Activated CD4-positive, alpha-beta T cell treated with anti-CD3 and anti-CD28 coated beads for 36 hours (primary cell): Measurements from ENCODE around the gene ENTPD1. TPM values are rescaled to one million over a fixed set of nuclear protein-coding genes. Genes with fewer than 3 reads are reported as not detected.
"Not testable (repeated sequence)": the region's sequence is repeated elsewhere in the genome, so short reads cannot be mapped to it uniquely, and the experiment has no call there.

Experiments used
- ATAC-seq: fragments of 200-7000 bp; cut with Tn5 transposase; one replicate; pipeline ENCODE4 v1.10.0; 2021; ENCODE audit warnings: mild to moderate bottlenecking, moderate library complexity
- CTCF ChIA-PET: fragments of 350-600 bp; sonication (Branson Sonifier 250); formaldehyde crosslinking; loops from one replicate; lab custom pipeline; 2021; ENCODE audit warnings: antibody characterized with exemption; lab: Charles Lee
- POLR2A ChIA-PET: fragments of 350-600 bp; sonication (Branson Sonifier 250); formaldehyde crosslinking; loops from one replicate; lab custom pipeline; 2021; ENCODE audit warnings: antibody characterized with exemption, inconsistent platforms; lab: Charles Lee
- DNase-seq: peaks from one replicate; pipeline ENCODE4 v3.0.0-alpha.2; 2020
- H3K27ac Mint-ChIP-seq: one replicate; pipeline ENCODE4 v1.8.0; 2021; ENCODE audit warnings: mixed read lengths
- H3K27me3 Mint-ChIP-seq: one replicate; pipeline ENCODE4 v1.8.0; 2021; ENCODE audit warnings: mixed read lengths
- H3K36me3 Mint-ChIP-seq: one replicate; pipeline ENCODE4 v1.8.0; 2021; ENCODE audit warnings: low read depth, mixed read lengths
- H3K4me1 Mint-ChIP-seq: one replicate; pipeline ENCODE4 v1.8.0; 2021; ENCODE audit warnings: mixed read lengths
- H3K4me3 Mint-ChIP-seq: one replicate; pipeline ENCODE4 v1.8.0; 2021; ENCODE audit warnings: mild to moderate bottlenecking, moderate library complexity, mixed read lengths
- H3K9me3 Mint-ChIP-seq: one replicate; pipeline ENCODE4 v1.8.0; 2021; ENCODE audit warnings: low read depth, mixed read lengths
- intact Hi-C, 2 experiments: fragments of 100-400 bp; cut with DNase I in 1 of 2; cut with micrococcal nuclease in 1 of 2; formaldehyde crosslinking; loops; one replicate each; pipeline versions ENCODE4 v1.14.2 to v1.15.1; 2022 to 2024; cut with DNase I, micrococcal nuclease
- total RNA-seq, 2 experiments: library from RNA; stranded (reverse); gene quantifications; one replicate each; pipeline ENCODE4 v1.2.3, GENCODE V29; 2021

The ENTPD1 gene
- total RNA-seq, 2 experiments from 2014 or later = 0.37 TPM; not detected in 1

DNA sequence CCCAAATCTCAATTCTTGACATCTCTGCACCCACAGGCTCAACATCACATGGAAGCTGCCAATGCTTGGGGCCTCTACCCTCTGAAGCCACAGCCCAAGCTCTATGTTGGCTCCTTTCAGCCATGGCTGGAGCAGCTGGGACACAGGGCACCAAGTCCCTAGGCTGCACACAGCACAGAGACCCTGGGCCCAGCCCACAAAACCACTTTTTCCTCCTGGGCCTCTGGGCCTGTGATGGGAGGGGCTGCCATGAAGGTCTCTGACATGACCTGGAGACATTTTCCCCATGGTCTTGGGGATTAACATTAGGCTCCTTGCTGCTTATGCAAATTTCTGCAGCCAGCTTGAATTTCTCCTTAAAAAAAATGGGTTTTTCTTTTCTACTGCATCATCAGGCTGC is 118.8 kb downstream of the ENTPD1 start:
- CTCF ChIA-PET = interaction anchor here (0.6 to 1.9 kb wide), 2 partner anchors 9 kb away, joined by 3 to 8 read pairs; no protein-coding TSS in a partner anchor
- H3K9me3 Mint-ChIP-seq, POLR2A ChIA-PET, DNase-seq, H3K4me3 Mint-ChIP-seq, H3K27ac Mint-ChIP-seq, H3K27me3 Mint-ChIP-seq, ATAC-seq, intact Hi-C loops, H3K4me1 Mint-ChIP-seq: not testable (repeated sequence)
- H3K36me3 Mint-ChIP-seq = peaks cover 58% of the 10 kb centered on the region

DNA sequence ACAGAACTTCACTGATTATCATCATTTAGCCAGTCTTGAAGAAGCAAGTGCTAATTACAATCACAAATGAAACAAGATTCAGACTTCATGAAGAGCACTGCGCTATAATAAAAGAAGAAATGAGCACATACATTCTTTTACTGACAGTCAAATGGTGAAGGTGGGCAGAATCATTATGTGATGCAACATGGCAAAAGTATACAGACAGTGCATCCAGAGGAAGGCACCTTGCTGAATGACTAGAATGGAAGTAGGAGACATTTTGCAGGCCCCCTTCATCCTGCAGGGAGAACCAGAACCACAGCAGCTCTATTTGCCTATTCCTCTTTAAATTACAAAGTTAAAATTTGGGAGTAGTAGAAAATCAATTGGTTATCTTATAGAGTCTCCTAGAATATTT is 120.8 kb downstream of the ENTPD1 start:
- DNase-seq (no peak), ATAC-seq (no peak)
- intact Hi-C loops = no loop called here
- no peaks in the 10 kb centered on the region for H3K4me1 Mint-ChIP-seq
- H3K27ac Mint-ChIP-seq = no peak overlapping the region
- H3K36me3 Mint-ChIP-seq = peaks cover 58% of the 10 kb centered on the region
- no peaks in the 10 kb centered on the region for H3K9me3 Mint-ChIP-seq
- H3K27me3 Mint-ChIP-seq = no peaks in the 10 kb centered on the region
- ChIA-PET POLR2A (no interaction called here), CTCF (no interaction called here)
- no peak overlapping the region for H3K4me3 Mint-ChIP-seq

DNA sequence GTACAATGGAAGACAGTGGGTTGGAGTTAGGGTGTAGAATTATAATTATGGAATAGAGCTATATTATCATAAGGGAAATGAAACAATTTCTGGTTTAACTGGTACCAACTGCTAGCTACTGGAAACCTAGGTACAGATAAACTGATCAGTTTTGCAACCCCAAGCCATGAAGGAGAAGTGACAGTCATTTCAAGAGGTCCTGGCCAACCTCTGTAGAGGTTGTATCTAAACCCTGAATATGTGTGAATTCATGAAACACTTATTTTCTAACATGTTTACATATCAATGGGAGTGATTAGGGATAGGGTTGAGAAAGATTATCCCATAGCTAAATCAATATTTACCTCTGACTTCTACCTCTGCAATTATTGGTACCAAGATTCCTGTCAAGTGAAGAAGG is 121.9 kb downstream of the ENTPD1 start:
- Mint-ChIP-seq H3K9me3 (no peaks in the 10 kb centered on the region), H3K27me3 (no peaks in the 10 kb centered on the region), H3K27ac (no peak overlapping the region), H3K36me3 (peaks cover 54% of the 10 kb centered on the region), H3K4me3 (no peak overlapping the region), H3K4me1 (no peaks in the 10 kb centered on the region)
- DNase-seq = no peak
- ChIA-PET CTCF (interaction anchor here (0.8 kb wide), 1 partner anchor 13 kb away, joined by 4 read pairs; no protein-coding TSS in a partner anchor), POLR2A (no interaction called here)
- intact Hi-C loops = no loop called here
- ATAC-seq = no peak

DNA sequence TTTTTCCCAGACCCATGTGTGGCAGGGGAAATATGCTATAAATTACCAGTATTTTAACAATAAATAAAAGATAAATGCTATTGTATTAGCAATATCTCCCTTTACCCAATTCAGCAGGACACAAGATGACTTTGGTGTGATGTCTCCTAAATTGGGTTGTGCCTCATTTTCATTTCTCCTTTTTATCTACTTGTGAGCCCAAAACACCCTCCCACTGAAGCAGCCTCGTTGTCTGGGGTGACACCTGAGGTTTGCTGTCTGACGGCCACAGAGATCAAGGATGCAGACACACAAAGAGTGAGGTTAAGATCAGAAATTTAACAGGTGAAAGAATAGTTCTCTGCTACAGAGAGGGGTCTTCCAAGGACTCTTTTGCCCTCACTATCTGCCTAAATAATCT is 124.7 kb downstream of the ENTPD1 start:
- DNase-seq (no peak), ATAC-seq (no peak)
- H3K27ac Mint-ChIP-seq = no peak overlapping the region
- H3K4me3 Mint-ChIP-seq = no peak overlapping the region
- H3K27me3 Mint-ChIP-seq = no peaks in the 10 kb centered on the region
- no peaks in the 10 kb centered on the region for H3K9me3 Mint-ChIP-seq
- intact Hi-C loops = no loop called here
- ChIA-PET POLR2A (no interaction called here), CTCF (no interaction called here)
- H3K36me3 Mint-ChIP-seq = peaks cover 31% of the 10 kb centered on the region
- no peaks in the 10 kb centered on the region for H3K4me1 Mint-ChIP-seq

DNA sequence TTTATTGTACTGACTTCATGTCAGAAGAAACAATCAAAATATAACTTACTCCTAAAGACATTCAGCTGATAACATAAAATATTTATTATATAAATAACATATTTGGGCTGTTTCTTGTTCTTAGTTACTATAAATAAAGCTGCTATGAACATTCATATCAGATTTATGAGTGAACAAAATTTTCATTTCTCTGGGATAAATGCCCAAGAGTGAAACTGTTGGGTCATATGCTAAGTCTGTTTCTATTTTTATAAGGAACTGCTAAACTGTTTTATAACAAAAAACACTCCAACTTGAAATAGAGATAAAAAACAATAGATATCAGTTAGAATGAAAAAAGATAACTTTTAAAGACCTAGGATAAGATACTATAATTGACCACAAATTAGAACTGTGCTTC is 125.4 kb downstream of the ENTPD1 start:
- peaks cover 28% of the 10 kb centered on the region for H3K36me3 Mint-ChIP-seq
- POLR2A ChIA-PET = no interaction called here
- H3K27me3 Mint-ChIP-seq = no peaks in the 10 kb centered on the region
- H3K4me1 Mint-ChIP-seq = no peaks in the 10 kb centered on the region
- no peaks in the 10 kb centered on the region for H3K9me3 Mint-ChIP-seq
- CTCF ChIA-PET = no interaction called here
- intact Hi-C loops = no loop called here
- H3K4me3 Mint-ChIP-seq = no peak overlapping the region
- ATAC-seq (no peak), DNase-seq (no peak)
- H3K27ac Mint-ChIP-seq = no peak overlapping the region

DNA sequence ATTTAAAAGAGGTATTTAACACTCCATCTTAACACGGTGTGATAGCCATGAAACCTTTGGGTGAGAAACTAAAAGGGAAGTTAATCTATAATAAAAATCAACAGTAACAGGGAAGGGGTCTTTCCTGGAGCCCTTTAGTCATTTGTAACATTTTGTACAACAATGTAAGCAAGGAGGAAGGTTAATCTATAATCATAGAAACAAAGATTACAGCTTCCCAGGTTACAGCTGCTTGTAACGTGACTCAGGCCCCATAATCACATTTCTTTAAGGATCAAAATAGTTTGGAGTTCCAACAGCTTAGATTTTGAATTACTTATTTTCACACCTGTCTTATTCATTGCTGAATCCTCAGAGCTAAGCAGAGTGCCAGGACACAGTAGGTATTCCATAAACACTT is 133.9 kb downstream of the ENTPD1 start:
- Mint-ChIP-seq H3K27me3 (no peaks in the 10 kb centered on the region), H3K27ac (no peak overlapping the region), H3K4me1 (no peaks in the 10 kb centered on the region), H3K9me3 (no peaks in the 10 kb centered on the region), H3K36me3 (peaks cover 35% of the 10 kb centered on the region), H3K4me3 (no peak overlapping the region)
- intact Hi-C loops = no loop called here
- ChIA-PET POLR2A (no interaction called here), CTCF (interaction anchor here (0.6 kb wide), 1 partner anchor 1435 kb away, joined by 4 read pairs; no protein-coding TSS in a partner anchor)
- DNase-seq (no peak), ATAC-seq (no peak)

DNA sequence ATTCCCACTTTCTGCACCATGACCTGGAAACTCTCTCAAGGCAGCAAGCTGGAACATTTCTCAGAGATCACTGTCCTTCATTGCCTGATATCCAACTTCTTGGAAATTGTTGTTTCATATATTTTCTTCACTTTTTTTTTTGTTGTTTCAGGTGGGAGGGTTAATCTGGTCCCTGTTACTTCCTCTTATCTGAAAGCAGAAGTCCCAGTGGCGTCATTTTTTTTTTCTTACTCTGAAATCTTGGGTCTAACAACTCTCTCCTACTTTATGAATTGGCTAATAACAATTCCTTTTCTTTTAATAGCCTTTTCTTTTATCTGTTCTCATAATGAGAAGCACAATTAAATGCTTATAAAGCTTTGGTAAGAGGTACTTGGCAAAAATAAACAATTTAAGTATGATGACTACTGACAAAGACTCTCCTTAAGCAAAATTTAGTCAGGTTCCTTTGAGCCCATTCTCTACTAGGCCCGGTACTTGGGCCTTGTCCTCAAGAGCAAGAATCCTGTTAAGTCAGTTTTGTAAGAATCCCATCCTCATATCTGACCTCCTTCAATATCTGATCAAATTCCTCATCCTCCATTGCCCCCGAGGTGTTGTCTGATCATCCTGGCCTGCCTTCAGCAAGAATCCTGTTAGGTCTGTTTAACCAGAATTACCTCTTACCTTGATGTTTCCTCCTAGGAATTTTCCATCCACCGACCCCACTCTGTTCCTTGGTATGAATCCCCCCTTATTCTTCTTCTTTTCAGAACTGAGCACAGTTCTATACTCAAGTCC is 140.3 kb downstream of the ENTPD1 start:
- DNase-seq (no peak), ATAC-seq (no peak)
- H3K36me3 Mint-ChIP-seq = peaks cover 54% of the 10 kb centered on the region
- CTCF ChIA-PET = no interaction called here
- H3K9me3 Mint-ChIP-seq = no peaks in the 10 kb centered on the region
- no peaks in the 10 kb centered on the region for H3K4me1 Mint-ChIP-seq
- intact Hi-C loops = no loop called here
- no peak overlapping the region for H3K4me3 Mint-ChIP-seq
- POLR2A ChIA-PET = interaction anchor here (0.6 kb wide), 1 partner anchor 87 kb away, joined by 3 read pairs; no protein-coding TSS in a partner anchor
- H3K27me3 Mint-ChIP-seq = no peaks in the 10 kb centered on the region
- no peak overlapping the region for H3K27ac Mint-ChIP-seq

DNA sequence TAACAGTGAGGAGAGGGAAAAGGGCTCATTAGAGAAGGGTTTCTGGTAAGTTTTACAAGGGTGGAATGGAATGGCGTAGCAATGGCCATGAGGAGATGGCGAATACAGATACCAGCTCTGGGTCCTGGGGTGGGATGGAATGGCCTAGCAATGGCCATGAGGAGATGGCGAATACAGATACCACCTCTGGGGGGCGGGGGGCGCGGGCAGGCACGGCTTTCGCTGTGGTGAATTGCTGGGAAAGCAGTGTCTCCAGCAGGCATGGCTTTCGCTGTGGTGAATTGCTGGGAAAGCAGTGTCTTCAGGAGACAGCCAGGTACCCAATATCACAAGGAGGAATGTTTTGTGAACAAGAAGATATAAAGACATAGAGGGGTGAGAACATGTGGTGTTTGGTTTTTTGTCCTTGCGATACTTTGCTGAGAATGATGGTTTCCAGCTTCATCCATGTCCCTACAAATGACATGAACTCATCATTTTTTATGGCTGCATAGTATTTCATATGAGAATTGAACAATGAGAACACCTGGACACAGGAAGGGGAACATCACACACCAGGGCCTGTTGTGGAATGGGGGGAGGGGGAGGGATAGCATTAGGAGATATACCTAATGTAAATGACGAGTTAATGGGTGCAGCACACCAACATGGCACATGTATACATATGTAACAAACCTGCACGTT is 150.1 kb downstream of the ENTPD1 start:
- ATAC-seq, DNase-seq, H3K27me3 Mint-ChIP-seq, CTCF ChIA-PET, H3K4me3 Mint-ChIP-seq, H3K27ac Mint-ChIP-seq, H3K4me1 Mint-ChIP-seq, POLR2A ChIA-PET, H3K9me3 Mint-ChIP-seq: not testable (repeated sequence)
- H3K36me3 Mint-ChIP-seq = peaks cover 11% of the 10 kb centered on the region
- intact Hi-C loops = loop anchor here (2.0 to 5.0 kb wide), 3 partner anchors 136 to 225 kb away; partner anchors contain the start of genes CCNJ (in 1 of the 2), TCTN3 (in 1 of the 2) and ZNF518A (in 1 of the 2)

DNA sequence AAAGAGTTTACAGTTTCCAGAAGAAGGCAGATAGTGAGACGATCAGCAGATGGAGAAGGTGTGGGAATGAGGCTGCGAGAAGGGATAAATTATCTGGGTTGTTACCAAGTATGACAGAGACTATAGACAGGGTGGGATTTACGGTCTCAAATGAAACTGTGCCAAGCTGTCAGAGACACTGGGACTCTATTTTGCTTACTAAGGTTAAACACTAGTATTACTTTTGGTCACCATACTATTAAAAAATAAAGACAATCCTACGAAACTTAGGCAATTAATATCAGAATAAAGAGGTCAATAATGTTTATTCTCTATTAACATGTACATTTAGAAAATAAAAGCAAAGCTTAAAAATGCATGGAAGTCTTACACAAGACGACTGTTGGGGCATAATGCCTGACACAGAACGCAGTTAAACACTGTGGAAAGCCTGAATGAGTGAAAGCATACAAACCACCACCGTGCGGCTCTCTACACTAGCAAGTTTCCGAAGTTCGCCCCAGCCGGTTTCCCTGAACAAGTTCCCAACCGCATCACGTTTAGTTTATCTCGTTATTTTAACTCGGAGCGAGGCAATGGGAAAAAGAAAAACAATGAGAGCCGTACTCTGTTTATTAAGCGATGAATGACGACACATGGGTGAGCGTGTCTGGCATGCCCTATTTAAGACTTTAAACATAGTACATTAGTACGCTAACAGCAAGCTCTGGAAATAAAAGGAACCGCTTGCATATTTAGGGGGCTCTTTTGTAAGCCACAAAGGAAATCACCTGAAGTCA is 150.9 kb downstream of the ENTPD1 start:
- POLR2A ChIA-PET = no interaction called here
- intact Hi-C loops = loop anchor here (1.0 to 5.0 kb wide), 5 partner anchors 135 to 224 kb away; partner anchors contain the start of genes CCNJ (in 1 of the 2), TCTN3 (in 1 of the 2) and ZNF518A (in 1 of the 2)
- Mint-ChIP-seq H3K9me3 (no peaks in the 10 kb centered on the region), H3K27me3 (no peaks in the 10 kb centered on the region), H3K4me3 (peak overlapping the region; percentile 88), H3K4me1 (peaks cover 9% of the 10 kb centered on the region), H3K27ac (peak overlapping the region; percentile 82), H3K36me3 (peaks cover 11% of the 10 kb centered on the region)
- ATAC-seq = peak; percentile 43
- CTCF ChIA-PET = interaction anchor here (1.4 kb wide), 1 partner anchor 27 kb away, joined by 3 read pairs; no protein-coding TSS in a partner anchor
- peak; percentile 69 for DNase-seq

DNA sequence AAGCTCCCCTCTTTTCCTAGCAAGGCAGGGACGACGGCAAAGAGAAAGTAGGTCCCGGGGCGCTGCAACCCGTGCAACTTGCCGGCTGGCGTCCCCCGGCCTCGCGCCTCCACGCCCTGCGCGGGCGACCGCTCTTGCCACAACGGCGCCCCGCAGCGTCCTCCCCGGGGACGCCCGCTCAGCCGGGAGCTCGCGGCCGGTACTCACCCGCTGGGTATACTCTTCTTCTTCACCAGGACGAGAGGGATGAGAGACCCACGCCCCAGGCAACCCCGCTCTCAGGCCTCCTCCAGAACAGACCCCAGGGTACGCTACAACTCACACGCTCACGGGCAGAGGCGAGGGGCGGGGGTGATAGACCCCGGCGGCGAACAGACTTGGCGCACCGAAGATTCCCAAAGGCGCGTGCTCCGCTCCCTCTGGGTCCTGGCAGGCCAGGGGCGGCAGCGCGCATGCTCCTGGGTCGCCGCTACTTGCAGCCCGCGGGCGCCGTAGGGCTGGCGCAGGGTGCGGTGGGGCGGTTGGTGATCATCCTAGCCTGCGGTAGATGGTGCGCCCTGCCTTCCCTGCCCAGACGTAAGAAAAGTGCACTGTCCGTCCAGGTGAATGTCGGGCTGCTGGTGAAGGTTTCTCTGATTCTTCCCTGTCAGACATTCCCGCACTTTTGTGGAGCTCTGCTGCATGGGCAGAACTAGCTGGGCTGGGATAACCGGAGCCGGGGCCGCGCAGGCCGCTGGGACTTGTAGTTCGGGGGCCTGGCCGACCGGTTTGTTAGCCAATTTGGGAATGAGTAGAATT is 151.7 kb downstream of the ENTPD1 start, which contains the start of gene CC2D2B:
CC2D2B (plus strand) TSS at position 520 of the 798 bp plus-strand sequence. CDS start 3,349 bp downstream, outside the sequence.
- ATAC-seq (peak; percentile 94), DNase-seq (peak; percentile 85)
- peak within 1 kb of the TSS; percentile 88 for H3K4me3 Mint-ChIP-seq
- CTCF ChIA-PET = interaction anchor here (1.4 kb wide), 1 partner anchor 27 kb away, joined by 3 read pairs; no protein-coding TSS in a partner anchor
- POLR2A ChIA-PET = interaction anchor here (1.0 kb wide), 1 partner anchor 222 kb away, joined by 3 read pairs; no protein-coding TSS in a partner anchor
- peak within 1 kb of the TSS; percentile 96 for H3K27ac Mint-ChIP-seq
- no peaks in the 10 kb centered on the region for H3K9me3 Mint-ChIP-seq
- H3K27me3 Mint-ChIP-seq = peaks cover 2% of the 10 kb centered on the region
- intact Hi-C loops = loop anchor here (1.0 to 5.0 kb wide), 6 partner anchors 135 to 251 kb away; partner anchors contain the start of genes ALDH18A1 (in 1 of the 2), CCNJ (in 1 of the 2), TCTN3 (in 1 of the 2) and ZNF518A (in 1 of the 2)
- H3K36me3 Mint-ChIP-seq = peaks cover 8% of the 10 kb centered on the region
- H3K4me1 Mint-ChIP-seq = peaks cover 9% of the 10 kb centered on the region
